Inflammatory macrophage treated with lipopolysaccharide for 4 hours (primary cell): ENCODE data around the gene MTRR.
A peak's percentile ranks its signal among the peaks of the same experiment; 100 is the strongest.

Source experiments
- DNase-seq: peaks from one replicate; pipeline ENCODE4 v3.0.0-alpha.2; 2020

The MTRR gene

DNA sequence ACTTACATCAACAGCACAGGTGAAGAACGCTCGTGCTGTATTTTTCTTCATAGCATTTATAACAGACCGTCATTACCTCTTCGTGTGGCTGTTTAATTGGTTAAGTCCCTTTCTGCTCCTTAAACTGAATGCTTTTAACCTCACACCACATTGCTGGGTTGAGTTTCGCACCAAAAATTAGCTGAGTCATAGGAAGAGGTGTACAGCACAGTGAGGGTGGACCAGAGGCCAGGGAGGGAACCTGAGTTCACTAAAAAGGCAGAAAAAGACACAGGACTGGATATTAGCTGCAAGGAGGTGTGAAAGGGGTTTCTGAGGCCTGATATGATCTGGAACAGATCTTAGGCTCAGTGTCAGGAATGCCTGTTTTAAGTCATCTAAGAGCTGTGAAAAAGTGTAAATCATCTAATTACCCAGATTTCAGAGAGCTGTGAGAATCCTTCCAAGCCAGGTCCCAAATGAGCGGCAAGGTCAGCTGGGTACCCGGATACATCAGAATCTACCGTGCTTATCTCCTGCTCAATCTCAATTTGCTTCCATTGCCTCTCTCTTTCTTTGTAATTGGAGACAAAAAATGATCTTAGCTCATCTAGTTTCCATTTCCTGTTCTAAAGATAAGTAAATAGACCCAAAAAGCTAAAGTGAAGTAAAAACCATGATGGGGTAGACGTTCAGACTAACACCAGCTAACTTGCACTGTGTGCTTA lies 10.9 kb upstream of the MTRR start:
- no peak for DNase-seq

DNA sequence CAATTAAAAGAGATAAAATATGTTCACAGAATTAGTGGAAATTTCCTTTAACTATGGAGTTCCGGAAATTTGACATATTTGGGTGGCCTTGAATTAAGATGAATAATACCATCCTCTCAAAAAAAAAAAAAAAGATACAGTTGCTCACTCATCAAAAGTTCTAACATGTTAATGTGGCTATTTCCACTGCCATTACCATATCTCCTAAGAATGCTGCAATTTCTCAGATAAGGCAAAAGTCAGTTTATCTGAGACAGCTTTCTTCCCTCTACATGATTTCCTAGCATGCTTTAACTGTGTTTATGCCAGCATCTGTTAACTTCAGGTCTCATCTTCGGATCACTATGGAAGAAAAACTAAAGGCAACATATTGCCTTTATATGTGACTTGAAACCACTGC lies 2.8 kb upstream of the MTRR start:
- no peak for DNase-seq

DNA sequence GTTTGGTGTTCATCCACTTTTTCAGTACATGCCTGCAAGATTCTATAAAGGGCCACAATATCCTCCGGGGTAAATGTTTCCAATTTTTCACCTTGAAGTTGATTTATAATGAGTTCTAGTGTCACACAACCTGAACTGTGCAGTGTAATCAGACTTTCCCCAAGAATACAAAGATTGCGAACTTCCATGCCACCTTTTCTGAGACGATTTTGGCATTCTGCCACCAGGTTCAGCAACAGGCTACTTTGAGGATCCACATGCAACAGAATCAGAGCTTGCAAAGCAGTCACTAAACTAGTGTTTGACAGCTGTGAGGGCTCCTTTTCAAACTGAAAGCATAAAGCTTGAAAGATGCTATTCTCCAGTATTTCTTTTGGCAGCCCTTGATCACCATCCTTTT lies 1.7 kb upstream of the MTRR start:
- DNase-seq: no peak

DNA sequence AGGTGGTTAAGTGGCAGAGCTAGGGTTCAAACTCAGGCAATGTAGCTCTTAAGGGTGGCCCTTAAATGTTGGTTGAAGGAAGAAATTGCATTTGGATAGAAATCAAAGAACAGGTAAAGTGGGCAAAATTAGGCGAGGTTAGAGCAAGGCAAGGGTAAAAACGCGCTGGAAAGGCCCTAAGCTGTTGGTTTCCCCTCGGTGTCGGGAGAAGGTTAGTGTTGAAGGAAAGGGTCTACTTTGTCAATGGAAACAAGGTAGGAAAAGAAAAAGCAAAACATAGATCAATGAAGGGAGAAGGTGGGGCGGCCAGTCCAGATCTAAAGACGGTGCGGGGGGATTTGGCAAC lies 548 bp upstream of the MTRR start:
- no peak for DNase-seq

DNA sequence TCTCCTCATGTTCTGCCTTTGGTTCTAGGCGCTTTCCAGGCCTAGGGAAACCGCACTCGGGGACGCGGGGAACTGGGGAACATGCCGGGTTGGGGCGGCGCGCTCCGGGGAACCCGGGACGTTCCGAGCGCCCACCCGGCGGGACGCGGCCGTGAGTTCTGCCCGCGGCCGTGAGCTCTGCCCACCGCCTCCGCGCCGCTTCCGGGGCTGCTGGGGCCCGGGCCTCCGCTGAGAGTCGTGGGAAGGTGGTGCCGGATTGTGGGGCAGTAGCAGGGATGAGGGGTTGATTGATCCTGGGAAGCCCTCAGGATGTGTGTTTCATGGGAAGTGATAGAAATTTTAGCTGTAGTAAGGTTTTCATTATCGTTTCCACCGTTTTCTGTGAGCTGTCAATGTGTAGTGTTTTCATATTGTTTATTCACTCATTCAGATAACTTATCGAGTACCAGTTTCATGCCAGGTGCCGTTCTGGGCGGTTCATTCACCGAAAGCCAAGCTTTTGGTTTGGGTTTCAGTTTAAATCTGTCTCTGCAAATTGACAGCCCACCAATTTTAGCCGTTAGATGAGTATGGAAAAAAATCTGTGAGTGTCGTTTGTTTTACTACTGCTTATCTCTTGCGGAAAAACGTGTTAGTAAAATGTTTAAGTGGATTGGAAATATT lies 657 bp downstream of the MTRR start:
- peak; percentile 43 for DNase-seq

DNA sequence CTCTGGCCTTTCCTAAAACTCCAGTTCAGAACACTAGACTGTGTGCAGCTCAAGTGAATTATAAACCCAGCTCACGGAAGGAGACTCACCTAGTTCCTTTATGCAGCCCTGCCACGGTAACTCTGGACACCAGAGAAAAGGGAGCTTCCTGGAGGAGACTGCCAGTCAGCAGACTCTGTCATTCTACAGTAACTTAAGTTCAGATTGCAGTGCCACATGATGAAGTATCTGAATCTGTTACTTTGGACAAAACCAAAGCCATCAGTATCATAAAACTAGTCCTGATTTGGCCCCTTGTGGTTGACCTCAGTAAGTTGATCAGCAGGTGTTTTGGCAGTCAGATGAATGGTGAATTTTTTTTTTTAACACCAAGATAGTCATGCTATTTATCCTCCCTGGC lies 2.7 kb downstream of the MTRR start:
- DNase-seq: no peak

DNA sequence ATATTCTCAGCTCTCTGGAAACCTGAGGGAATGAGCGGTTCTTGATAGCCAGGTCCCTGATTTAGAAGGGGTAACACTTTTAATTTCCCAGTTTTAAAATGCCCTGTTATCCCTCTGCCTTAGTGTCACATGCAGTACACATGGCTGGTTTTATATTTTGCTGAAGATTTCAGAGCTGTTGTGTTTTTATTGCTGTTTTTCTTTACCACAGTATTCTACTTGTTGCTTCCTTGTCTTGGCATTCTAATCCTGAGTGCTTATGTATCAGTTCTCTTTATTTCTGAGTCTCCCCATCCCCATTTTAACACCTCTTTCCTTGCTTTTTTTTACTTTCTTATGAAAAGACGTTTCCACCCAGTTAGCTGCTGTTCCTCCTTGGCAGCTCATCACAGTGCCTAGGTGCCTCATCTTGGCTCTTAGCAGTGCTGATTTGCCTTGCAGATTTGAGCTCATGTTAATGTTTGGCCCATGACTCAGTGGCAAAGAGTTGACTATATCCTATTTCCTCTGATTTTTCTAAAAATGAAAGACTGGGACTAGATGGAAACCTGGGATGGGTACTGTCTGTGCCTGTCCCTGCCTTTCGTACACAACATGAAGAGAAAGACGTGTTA lies 3.7 kb downstream of the MTRR start:
- DNase-seq: no peak

DNA sequence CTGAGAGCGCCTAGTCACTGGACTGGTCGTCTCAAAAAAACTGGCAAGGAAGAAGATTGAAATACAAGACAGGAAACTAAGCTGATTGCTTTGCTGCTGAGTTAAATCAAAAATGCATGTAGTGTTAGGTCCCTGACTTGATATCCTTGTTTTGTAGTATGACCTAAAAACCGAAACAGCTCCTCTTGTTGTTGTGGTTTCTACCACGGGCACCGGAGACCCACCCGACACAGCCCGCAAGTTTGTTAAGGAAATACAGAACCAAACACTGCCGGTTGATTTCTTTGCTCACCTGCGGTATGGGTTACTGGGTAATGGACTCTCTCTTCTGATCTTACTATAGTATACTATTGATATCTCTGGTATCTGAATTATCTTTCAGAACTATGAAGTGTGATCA lies 4.3 kb downstream of the MTRR start:
- no peak for DNase-seq

DNA sequence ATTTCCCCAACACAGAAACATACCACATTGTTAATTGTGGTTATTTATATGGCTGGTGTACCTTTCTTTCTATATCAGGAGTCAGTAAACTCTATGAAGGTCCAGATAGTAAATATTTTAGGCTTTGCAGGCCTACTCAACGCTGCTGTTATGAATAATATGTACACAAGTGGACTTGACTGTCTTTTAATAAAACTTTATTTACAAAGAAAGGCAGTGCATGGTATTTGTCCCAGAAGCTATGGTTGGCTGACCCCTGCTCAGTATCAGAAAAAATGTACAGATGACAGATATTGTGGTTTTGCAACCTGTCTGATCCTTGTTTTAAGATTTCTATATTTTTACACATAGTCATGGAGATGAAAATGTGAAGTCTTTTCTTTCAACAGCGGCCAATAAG lies 5.7 kb downstream of the MTRR start:
- no peak for DNase-seq

DNA sequence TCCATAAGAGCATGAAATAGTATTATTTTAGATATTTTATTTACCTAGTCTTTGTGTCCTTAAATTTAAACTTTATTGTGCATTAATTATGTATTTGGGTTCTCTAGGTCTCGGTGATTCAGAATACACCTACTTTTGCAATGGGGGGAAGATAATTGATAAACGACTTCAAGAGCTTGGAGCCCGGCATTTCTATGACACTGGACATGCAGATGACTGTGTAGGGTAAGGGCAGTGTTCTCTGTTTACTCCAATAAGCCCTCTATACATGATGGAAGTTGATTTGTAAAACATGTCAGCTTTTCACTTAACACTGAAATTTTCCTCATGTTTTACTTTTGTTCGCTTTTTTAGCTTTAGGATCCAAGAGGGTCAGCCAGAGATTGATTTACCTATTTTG lies 6.2 kb downstream of the MTRR start:
- no peak for DNase-seq

DNA sequence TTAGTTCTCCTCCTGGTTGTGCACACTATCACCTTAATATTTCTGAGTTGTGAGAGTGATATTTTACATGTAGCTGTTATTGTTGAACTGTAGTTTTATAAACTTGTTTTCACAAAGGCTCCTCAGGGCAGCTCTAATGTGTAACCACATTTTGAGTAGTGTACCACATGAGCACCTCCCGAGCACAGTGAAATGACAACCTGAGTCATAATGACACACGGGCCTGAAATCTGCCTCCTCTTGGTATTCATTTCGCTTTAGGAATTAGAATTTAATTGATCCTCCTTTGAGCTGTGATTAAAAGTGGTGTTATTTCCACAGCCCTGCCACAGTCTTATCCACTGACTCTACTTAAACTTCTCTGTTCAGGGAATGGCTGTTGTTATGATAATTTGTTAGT lies 7.9 kb downstream of the MTRR start:
- peak; percentile 37 for DNase-seq

DNA sequence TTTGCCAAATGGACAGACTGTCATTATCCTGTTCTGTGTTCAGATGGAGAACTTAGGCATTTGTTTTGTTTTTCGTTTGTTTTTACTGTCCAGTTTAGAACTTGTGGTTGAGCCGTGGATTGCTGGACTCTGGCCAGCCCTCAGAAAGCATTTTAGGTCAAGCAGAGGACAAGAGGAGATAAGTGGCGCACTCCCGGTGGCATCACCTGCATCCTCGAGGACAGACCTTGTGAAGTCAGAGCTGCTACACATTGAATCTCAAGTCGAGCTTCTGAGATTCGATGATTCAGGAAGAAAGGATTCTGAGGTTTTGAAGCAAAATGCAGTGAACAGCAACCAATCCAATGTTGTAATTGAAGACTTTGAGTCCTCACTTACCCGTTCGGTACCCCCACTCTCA lies 8.9 kb downstream of the MTRR start:
- DNase-seq: no peak

DNA sequence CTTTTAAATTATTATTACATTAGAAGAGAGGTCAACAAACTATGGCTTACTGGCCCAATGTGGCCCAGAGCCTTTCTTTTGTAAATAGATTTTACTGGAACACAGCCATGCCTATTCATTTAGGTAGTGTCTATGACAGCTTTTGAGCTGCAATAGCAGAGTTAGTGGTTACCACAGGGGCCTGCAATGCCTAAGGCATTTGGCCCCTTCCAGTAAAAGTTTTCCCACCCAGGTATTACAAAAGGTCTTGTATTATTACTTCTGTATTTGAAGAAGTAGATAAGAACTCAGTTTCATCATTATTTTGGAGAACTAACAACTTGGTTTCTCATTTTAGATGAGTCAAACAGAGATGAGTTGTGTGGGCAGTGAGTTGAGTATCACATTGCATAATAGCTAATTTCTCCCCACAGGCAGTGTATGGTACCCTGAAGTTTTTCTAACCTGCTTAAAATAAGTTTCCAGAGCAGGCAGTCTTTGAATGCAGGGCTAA lies 9.5 kb downstream of the MTRR start:
- DNase-seq: peak; percentile 97

DNA sequence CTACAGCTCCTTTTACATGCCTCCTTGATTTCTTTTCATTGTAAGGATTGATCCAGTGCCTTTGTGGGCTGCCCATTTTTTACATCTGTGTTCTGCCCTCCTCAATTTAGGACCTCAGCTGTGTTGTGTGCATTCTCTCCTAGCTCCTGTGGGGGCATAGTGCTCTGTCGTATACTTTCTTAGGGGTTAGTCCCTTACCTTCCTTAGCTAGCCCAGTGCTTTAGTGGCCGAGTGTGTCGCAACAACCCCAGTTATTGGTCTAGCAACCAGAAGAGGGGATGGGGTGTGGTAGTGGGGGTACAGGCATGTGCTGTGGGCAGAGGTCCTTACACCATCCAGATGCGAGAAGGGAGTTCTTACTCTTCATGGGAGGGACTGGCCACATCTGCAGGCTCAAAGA lies 12.1 kb downstream of the MTRR start:
- DNase-seq: no peak

DNA sequence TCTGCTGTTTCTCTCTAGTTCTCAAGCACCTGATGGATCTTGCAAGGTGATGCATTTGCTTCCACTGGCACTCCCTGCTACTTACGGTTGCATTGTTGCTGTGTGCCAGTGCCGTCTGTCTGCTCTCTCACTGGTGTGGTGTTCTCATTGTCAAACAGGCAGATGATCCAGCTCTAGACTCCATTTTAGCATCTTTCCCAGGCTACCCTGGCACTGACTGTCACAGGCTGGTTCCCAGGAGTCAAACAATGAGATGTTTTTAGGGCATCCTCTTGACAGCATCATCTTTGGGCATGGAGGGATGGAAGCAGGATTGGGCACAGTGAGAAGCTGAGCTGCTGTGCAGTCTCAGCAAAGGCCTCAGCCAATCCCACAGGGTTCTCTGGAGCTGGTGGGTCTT lies 12.9 kb downstream of the MTRR start:
- no peak for DNase-seq

DNA sequence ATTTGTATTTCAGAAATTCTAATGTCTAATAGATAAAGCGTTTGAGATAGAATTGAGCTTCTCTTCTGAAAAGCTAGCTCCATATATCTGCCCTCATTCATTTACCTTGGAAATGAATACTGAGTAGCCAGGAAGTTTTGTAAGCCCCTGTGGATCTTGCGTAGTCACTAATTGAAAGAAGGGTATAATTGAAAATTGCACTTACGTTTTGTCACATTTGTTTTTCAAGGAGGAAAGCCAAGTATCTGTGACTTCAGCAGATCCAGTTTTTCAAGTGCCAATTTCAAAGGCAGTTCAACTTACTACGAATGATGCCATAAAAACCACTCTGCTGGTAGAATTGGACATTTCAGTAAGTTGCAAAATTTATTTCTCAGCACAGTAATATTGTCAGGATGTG lies 14.0 kb downstream of the MTRR start:
- DNase-seq: no peak

DNA sequence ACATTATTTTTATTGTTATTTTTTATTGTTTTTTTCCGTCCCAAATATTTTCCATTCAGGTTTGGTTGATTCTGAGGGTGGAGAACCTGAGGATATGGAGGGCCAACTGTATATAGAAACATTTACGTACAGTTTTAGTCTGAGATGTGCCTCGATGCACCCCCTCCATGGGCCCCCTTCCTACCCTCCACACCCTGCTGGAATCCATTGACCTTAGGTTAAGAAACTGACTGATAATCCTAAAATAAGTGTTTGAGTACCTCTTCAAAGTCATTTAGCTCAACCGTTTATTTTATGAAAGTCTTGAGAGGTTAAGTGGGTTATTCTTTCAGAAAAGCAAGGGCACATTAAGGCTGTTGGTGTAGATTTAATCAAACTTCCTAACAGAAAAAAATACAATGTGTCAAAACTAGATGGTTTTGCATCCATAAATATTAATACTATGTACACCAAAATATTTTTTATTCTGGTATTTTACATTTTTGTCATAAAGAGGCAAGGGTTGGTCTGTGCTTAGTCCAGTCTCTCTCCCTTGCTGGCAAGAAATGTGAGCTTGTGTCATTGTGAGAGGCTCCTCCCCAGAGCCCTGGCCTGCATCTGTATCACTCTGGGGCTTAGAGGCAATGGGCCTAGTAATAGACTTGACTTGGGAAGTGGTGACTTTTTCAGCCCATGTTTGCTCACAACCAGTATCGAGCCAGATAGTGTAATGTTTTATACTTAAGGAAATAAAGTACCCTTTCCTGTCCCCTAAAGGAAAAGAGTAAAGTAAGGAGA lies 15.7 kb downstream of the MTRR start:
- DNase-seq: no peak

DNA sequence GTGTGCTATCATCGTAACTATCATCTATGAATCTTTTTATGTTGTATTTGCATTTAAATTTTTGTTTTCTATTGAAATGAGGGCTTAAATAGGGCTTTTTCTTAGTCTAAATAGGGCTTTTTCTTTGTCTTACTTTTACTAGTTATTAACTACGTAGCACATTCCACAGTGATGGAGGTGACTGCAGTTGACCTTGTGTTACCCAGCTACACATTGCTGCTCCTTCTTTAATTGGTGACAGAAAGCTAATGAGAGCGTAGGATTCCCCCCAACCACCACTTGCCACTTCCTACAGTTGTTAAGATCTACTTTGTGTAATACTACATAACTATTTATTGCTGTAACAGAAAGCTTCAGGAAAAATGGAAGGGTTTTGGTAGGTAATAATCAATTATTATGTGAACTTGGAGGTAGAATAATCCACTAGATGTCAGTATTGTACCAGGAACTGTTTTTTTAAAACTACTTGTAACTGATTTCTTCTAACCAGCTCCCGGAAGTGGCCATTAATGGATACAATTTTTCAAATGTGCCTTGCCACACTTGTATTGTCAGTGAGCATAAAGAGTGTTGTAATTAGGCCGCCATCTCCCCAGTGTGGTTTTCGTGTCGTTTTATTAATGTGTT lies 18.0 kb downstream of the MTRR start:
- DNase-seq: peak; percentile 37

DNA sequence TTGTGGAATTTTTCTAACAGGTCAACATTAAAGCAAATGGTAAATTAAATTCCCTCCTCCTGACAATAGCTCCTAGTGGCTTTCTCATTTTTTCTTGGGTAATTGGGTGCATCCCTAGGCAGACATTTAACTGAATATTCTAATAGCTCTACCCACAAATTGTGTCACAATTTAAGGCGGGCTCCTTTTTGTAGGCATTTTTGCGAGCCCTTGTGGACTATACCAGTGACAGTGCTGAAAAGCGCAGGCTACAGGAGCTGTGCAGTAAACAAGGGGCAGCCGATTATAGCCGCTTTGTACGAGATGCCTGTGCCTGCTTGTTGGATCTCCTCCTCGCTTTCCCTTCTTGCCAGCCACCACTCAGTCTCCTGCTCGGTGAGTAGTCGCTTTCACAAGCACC lies 20.0 kb downstream of the MTRR start:
- DNase-seq: no peak

DNA sequence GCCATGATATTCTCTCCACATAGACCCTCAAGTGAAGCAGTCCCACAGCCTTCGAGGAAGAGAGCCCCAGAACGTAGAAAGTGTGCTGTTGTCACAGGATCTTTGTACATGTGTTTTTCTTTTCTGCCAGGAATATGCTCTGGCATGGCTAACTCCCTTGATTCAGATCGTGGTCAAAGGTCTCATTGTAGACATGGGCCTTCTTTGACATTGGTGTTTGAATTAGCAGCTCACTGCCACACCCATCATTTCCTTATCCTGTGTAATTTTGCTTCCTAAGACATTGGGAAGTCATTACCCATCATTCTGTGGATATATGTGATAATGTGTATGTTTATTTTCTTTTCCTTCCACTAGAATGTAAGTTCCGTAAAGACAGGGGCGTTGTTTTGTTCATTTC lies 25.5 kb downstream of the MTRR start:
- DNase-seq: no peak

DNA sequence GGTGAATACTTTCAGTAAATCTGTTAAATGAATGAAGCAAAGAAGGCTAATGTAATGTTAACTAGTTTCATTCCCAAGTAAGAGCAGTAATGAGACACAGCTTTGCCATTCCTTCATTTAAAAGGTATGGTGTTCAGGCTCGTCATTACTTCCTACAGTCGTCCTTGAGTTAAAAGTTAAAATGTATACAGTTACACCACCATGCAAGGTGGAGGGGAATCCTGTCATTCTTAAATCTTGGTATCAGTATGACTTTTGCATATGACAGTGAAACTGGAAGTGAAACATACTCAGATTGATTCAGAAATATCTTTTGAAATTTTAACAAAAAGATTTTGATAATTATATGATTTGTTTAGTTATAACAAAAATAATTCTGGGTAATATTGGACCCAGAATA lies 25.9 kb downstream of the MTRR start:
- DNase-seq: no peak

DNA sequence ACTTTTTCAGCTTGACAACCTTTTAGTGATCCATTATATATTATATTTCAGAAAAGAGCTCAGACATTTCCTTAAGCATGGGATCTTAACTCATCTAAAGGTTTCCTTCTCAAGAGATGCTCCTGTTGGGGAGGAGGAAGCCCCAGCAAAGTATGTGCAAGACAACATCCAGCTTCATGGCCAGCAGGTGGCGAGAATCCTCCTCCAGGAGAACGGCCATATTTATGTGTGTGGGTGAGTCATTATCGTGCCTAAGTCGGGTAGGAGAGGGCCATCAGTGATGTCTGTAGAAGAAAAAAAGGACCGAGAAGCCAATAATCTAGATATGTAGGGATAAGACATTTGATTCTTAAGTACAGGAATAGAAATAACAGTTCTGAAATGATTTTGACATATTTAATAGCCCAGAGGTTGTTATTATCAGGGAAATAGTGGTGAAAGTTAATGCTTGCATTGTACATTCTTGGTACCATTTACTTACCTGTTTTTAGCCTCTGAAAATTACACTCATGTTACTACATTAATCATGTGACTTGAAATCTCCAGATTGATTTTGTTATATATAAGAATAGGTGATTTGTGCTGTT lies 28.2 kb downstream of the MTRR start:
- peak; percentile 35 for DNase-seq

DNA sequence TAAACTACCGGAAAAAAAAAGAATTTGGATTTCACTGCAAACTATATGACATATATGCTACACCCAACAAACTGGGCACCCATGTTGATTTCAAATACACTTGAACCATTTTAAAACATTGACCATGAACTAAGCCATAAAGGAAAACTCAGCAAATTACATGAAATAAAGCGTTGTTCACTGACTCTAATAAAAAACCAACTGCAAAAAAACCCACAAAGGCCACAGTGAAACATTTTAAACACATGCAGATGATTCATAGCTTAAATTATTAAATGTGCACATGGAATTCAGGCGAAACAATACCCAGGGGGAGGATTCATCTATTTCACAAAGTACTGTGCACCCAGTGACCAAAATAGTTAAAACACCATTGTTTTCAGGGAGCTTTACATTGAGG lies 33.3 kb downstream of the MTRR start:
- no peak for DNase-seq
